Measurements from ENCODE around the gene DLG2.

DLG2 gene

DNA sequence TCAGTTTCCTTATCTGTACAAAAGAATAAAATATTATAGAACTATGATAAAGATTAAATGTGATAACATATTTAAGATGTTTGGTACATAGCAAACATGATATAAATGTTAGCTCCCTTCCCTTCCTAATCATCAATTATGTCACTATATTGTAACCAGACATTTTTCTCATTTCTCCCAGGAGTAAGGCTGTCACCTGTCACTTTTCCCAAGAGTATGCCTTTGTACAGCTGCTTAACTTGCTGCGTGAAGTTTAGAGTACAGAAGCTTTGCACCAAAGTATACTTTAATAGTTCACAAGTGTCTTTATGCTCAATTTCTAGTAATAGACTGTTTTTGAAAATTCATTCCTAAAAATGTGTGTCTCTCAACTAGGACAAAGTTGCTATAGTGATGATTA lies 186.9 kb downstream of the DLG2 start:
- FAIRE-seq: no peak
- no peak for TF ChIP-seq CTCF (IDR thresholded peaks at IDR 0.05; ENCODE audit: insufficient read depth, missing control alignments)
- no peak for DNase-seq (ENCODE audit: insufficient read length, low spot score)

GRCh38 chr11:85438328-85438727 lies 188.8 kb downstream of the DLG2 start:
- FAIRE-seq: no peak
- TF ChIP-seq CTCF (IDR thresholded peaks at IDR 0.05; ENCODE audit: insufficient read depth, missing control alignments): no peak
- no peak for DNase-seq (ENCODE audit: insufficient read length, low spot score)

- TF ChIP-seq CTCF (IDR thresholded peaks at IDR 0.05; ENCODE audit: insufficient read depth, missing control alignments): no peak
- DNase-seq (ENCODE audit: insufficient read length, low spot score) (no peak), FAIRE-seq (no peak)
Observed at GRCh38 chr11:85431319-85431718, 195.8 kb downstream of the DLG2 start.

GRCh38 chr11:85423794-85424193 lies 203.3 kb downstream of the DLG2 start:
- FAIRE-seq (no peak), DNase-seq (ENCODE audit: insufficient read length, low spot score) (no peak)
- no peak for TF ChIP-seq CTCF (IDR thresholded peaks at IDR 0.05; ENCODE audit: insufficient read depth, missing control alignments)

- DNase-seq (ENCODE audit: insufficient read length, low spot score): no peak
- no peak for FAIRE-seq
Observed at GRCh38 chr11:85423316-85423715, 203.8 kb downstream of the DLG2 start.

GRCh38 chr11:85414175-85414574 lies 213.0 kb downstream of the DLG2 start:
- no peak for DNase-seq (ENCODE audit: insufficient read length, low spot score)
- no peak for TF ChIP-seq CTCF (IDR thresholded peaks at IDR 0.05; ENCODE audit: insufficient read depth, missing control alignments)
- no peak for FAIRE-seq

More at GRCh38 chr11:85423316-85423715, 203.8 kb downstream of the DLG2 start:
- no peak for TF ChIP-seq CTCF (IDR thresholded peaks at IDR 0.05; ENCODE audit: insufficient read depth, missing control alignments)

GRCh38 chr11:85407648-85408047 lies 219.5 kb downstream of the DLG2 start:
- FAIRE-seq (no peak), DNase-seq (ENCODE audit: insufficient read length, low spot score) (no peak)
- no peak for TF ChIP-seq CTCF (IDR thresholded peaks at IDR 0.05; ENCODE audit: insufficient read depth, missing control alignments)
